NCI-H2171 treated with DMSO at 0.1 percent for 48 hours (cell line): ENCODE results near the gene ATP8A2.
A peak's percentile ranks its signal among the peaks of the same experiment; 100 is the strongest.
"Not testable (repeated sequence)": the region's sequence is repeated elsewhere in the genome, so short reads cannot be mapped to it uniquely, and the experiment has no call there.

Experiments used
- DNase-seq: peaks from one replicate; lab custom pipeline; 2025; lab: John Stamatoyannopoulos, UW

The ATP8A2 gene

GRCh38 chr13:25371875-25372283 is at the start of gene ATP8A2:
ATP8A2 (plus strand) TSS chr13:25371974; CDS start chr13:25372213, 239 bp downstream.
- no peak for DNase-seq

GRCh38 chr13:25324100-25324499 is 47.7 kb upstream of the ATP8A2 start:
- DNase-seq: no peak

GRCh38 chr13:25329706-25330105 is 42.1 kb upstream of the ATP8A2 start:
- no peak for DNase-seq

- DNase-seq: no peak
These were observed 41.2 kb upstream of the ATP8A2 start for GRCh38 chr13:25330541-25330940.

GRCh38 chr13:25335856-25336255 is 35.9 kb upstream of the ATP8A2 start:
- DNase-seq: no peak

GRCh38 chr13:25345576-25345975 is 26.2 kb upstream of the ATP8A2 start:
- no peak for DNase-seq

- DNase-seq: no peak
These were observed 24.6 kb upstream of the ATP8A2 start for GRCh38 chr13:25347151-25347550.

GRCh38 chr13:25351404-25351803 is 20.4 kb upstream of the ATP8A2 start:
- no peak for DNase-seq

- DNase-seq: no peak
These were observed 19.5 kb upstream of the ATP8A2 start for GRCh38 chr13:25352230-25352629.

GRCh38 chr13:25352806-25353205 is 19.0 kb upstream of the ATP8A2 start:
- DNase-seq: peak; percentile 2

- DNase-seq: no peak
These were observed 18.4 kb upstream of the ATP8A2 start for GRCh38 chr13:25353344-25353743.

- no peak for DNase-seq
These were observed 17.4 kb upstream of the ATP8A2 start for GRCh38 chr13:25354377-25354776.

- DNase-seq: not testable (repeated sequence)
These were observed 11.3 kb upstream of the ATP8A2 start for GRCh38 chr13:25360443-25360842.

- DNase-seq: no peak
These were observed 6.0 kb upstream of the ATP8A2 start for GRCh38 chr13:25365720-25366235.

- peak; percentile 26 for DNase-seq
These were observed 458 bp upstream of the ATP8A2 start for GRCh38 chr13:25371158-25371874.

GRCh38 chr13:25372284-25373081 is 709 bp downstream of the ATP8A2 start:
- DNase-seq: no peak

GRCh38 chr13:25375727-25376358 is 4.1 kb downstream of the ATP8A2 start:
- peak; percentile 34 for DNase-seq

- DNase-seq: no peak
These were observed 5.6 kb downstream of the ATP8A2 start for GRCh38 chr13:25377244-25377962.

GRCh38 chr13:25378528-25378927 is 6.8 kb downstream of the ATP8A2 start:
- DNase-seq: peak; percentile 11

- no peak for DNase-seq
These were observed 7.2 kb downstream of the ATP8A2 start for GRCh38 chr13:25379011-25379410.

GRCh38 chr13:25380082-25380481 is 8.3 kb downstream of the ATP8A2 start:
- no peak for DNase-seq

GRCh38 chr13:25380741-25381324 is 9.1 kb downstream of the ATP8A2 start:
- DNase-seq: no peak
